CD4-positive, alpha-beta T cell treated with Interleukin-21 for 1 hour (primary cell): ENCODE measurements around the gene SCAP.
A peak's percentile ranks its signal among the peaks of the same experiment; 100 is the strongest.
"Not testable (repeated sequence)": the region's sequence is repeated elsewhere in the genome, so short reads cannot be mapped to it uniquely, and the experiment has no call there.

Experiments
- DNase-seq: peaks from one replicate; pipeline ENCODE4 v3.0.0-alpha.2; 2020

Gene SCAP

GRCh38 chr3:47475570-47476329 lies at the start of gene SCAP:
SCAP (minus strand) TSS chr3:47475941; CDS start chr3:47442993, 32,948 bp downstream.
- DNase-seq, result peak; percentile 95

- DNase-seq, result no peak
These were observed 47.8 kb upstream of the SCAP start for GRCh38 chr3:47523310-47524073.

GRCh38 chr3:47522082-47522987 lies 46.6 kb upstream of the SCAP start:
- DNase-seq, result peak; percentile 83

- DNase-seq, result no peak
These were observed 45.0 kb upstream of the SCAP start for GRCh38 chr3:47520756-47521155.

- no peak for DNase-seq
These were observed 42.2 kb upstream of the SCAP start for GRCh38 chr3:47517937-47518336.

- no peak for DNase-seq
These were observed 40.2 kb upstream of the SCAP start for GRCh38 chr3:47515864-47516319.

GRCh38 chr3:47515100-47515499 lies 39.4 kb upstream of the SCAP start:
- no peak for DNase-seq

GRCh38 chr3:47513125-47513929 lies 37.6 kb upstream of the SCAP start, which contains the start of gene ELP6:
ELP6 (minus strand) TSS chr3:47513712; CDS start chr3:47513590, 122 bp downstream.
- peak; percentile 97 for DNase-seq

- peak; percentile 39 for DNase-seq
These were observed 36.8 kb upstream of the SCAP start for GRCh38 chr3:47512416-47513124.

GRCh38 chr3:47505267-47505666 lies 29.5 kb upstream of the SCAP start:
- not testable (repeated sequence) for DNase-seq

GRCh38 chr3:47504113-47504512 lies 28.4 kb upstream of the SCAP start:
- DNase-seq, result no peak

- no peak for DNase-seq
These were observed 27.3 kb upstream of the SCAP start for GRCh38 chr3:47503033-47503432.

GRCh38 chr3:47496892-47497291 lies 21.2 kb upstream of the SCAP start:
- DNase-seq, result no peak

GRCh38 chr3:47495886-47496285 lies 20.1 kb upstream of the SCAP start:
- DNase-seq, result no peak

GRCh38 chr3:47495111-47495510 lies 19.4 kb upstream of the SCAP start:
- DNase-seq, result no peak

GRCh38 chr3:47491777-47492176 lies 16.0 kb upstream of the SCAP start:
- no peak for DNase-seq

- no peak for DNase-seq
These were observed 15.4 kb upstream of the SCAP start for GRCh38 chr3:47491186-47491585.

GRCh38 chr3:47487265-47487664 lies 11.5 kb upstream of the SCAP start:
- no peak for DNase-seq

GRCh38 chr3:47485812-47486211 lies 10.1 kb upstream of the SCAP start:
- no peak for DNase-seq

- no peak for DNase-seq
These were observed 6.6 kb upstream of the SCAP start for GRCh38 chr3:47482366-47482765.

- not testable (repeated sequence) for DNase-seq
These were observed 6.0 kb upstream of the SCAP start for GRCh38 chr3:47481763-47482162.
